CD4-positive, alpha-beta T cell (primary cell): Measurements from ENCODE around the gene GALNT2. TPM values are rescaled to one million over a fixed set of nuclear protein-coding genes. Genes with fewer than 3 reads are reported as not detected.

Experiments
- ATAC-seq: fragments of 200-7000 bp; cut with Tn5 transposase; one replicate; pipeline ENCODE4 v1.10.0; 2022; ENCODE audit warnings: mild to moderate bottlenecking; ENCODE audit not compliant: poor library complexity
- CTCF ChIA-PET: fragments of 350-600 bp; sonication (Branson Sonifier 250); formaldehyde crosslinking; loops from one replicate; lab custom pipeline; 2021; ENCODE audit warnings: antibody characterized with exemption, inconsistent platforms; lab: Charles Lee
- POLR2A ChIA-PET: fragments of 350-600 bp; sonication (Branson Sonifier 250); formaldehyde crosslinking; loops from one replicate; lab custom pipeline; 2021; ENCODE audit warnings: antibody characterized with exemption, inconsistent platforms; lab: Charles Lee
- DNase-seq, 14 experiments: peaks; one replicate each; pipeline ENCODE4 v3.0.0-alpha.2; 2013 to 2020; ENCODE audit warnings: mixed read lengths in 2 of 14
- H3K27ac ChIP-seq, 2 donors: one replicate each; pipeline versions ENCODE4 v1.5.1 to v1.7.0; 2013; ENCODE audit warnings: low read length in 2 of 2, low read depth in 1 of 2, mild to moderate bottlenecking in 1 of 2
- H3K27me3 ChIP-seq, 2 experiments: 1 replicate in 1 of 2; 2 replicates in 1 of 2; pipeline versions ENCODE4 v1.6.1 to v1.7.0; 2013; ENCODE audit warnings: low read length in 2 of 2, control low read depth in 1 of 2, mild to moderate bottlenecking in 1 of 2, moderate library complexity in 1 of 2; ENCODE audit not compliant: insufficient read depth in 2 of 2, control insufficient read depth in 1 of 2
- H3K36me3 ChIP-seq: one replicate; pipeline ENCODE4 v1.6.1; 2013; ENCODE audit warnings: low read length, control low read depth; ENCODE audit not compliant: insufficient read depth
- H3K4me1 ChIP-seq: one replicate; pipeline ENCODE4 v1.6.1; 2013; ENCODE audit warnings: low read length, control low read depth; ENCODE audit not compliant: insufficient read depth
- H3K4me3 ChIP-seq: one replicate; pipeline ENCODE4 v1.5.1; 2013; ENCODE audit warnings: mild to moderate bottlenecking, low read length, moderate library complexity
- H3K9me3 ChIP-seq, 2 experiments: 1 replicate in 1 of 2; 2 replicates in 1 of 2; pipeline versions ENCODE4 v1.6.1 to v1.7.0; 2013; ENCODE audit warnings: low read length in 2 of 2, mild to moderate bottlenecking in 2 of 2, control low read depth in 1 of 2, moderate library complexity in 1 of 2; ENCODE audit not compliant: control insufficient read depth in 1 of 2, insufficient read depth in 1 of 2
- H3K27ac Mint-ChIP-seq: one replicate; pipeline ENCODE4 v1.8.0; 2020; ENCODE audit warnings: mixed read lengths
- H3K27me3 Mint-ChIP-seq: one replicate; pipeline ENCODE4 v1.8.0; 2021; ENCODE audit warnings: mixed read lengths
- H3K36me3 Mint-ChIP-seq: one replicate; pipeline ENCODE4 v1.8.0; 2021; ENCODE audit warnings: low read depth, mixed read lengths
- H3K4me1 Mint-ChIP-seq: one replicate; pipeline ENCODE4 v1.8.0; 2021; ENCODE audit warnings: low read depth, mixed read lengths
- H3K4me3 Mint-ChIP-seq: one replicate; pipeline ENCODE4 v1.8.0; 2020; ENCODE audit warnings: mild to moderate bottlenecking, mixed read lengths
- H3K9me3 Mint-ChIP-seq: one replicate; pipeline ENCODE4 v1.8.0; 2020; ENCODE audit warnings: mixed read lengths
- CTCF ChIP-seq: fragments of 200-600 bp; IDR thresholded peaks from one replicate; pipeline ENCODE4 v1.8.0; 2022; ENCODE audit warnings: antibody characterized with exemption, mild to moderate bottlenecking
- intact Hi-C, 2 experiments: fragments of 100-400 bp; cut with DNase I in 1 of 2; cut with micrococcal nuclease in 1 of 2; formaldehyde crosslinking; loops; one replicate each; pipeline versions ENCODE4 v1.15.1 to v1.9.0; 2023 to 2025; cut with DNase I, micrococcal nuclease
- total RNA-seq, 174 experiments: library from RNA in 2 of 174; stranded (reverse) in 2 of 174; gene quantifications; one replicate each; pipeline ENCODE4 v1.2.3 and lab custom pipeline; 2021 to 2026

The GALNT2 gene
- total RNA-seq, 2 experiments from 2014 or later = 11.0 to 11.4 TPM

GRCh38 chr1:230127105-230128054 lies 60.3 kb downstream of the GALNT2 start:
- Histone ChIP-seq H3K27me3 (no peaks in the 10 kb centered on the region), H3K4me3 (no peak overlapping the region), H3K9me3 (no peaks in the 10 kb centered on the region), H3K4me1 (peaks cover 32% of the 10 kb centered on the region), H3K36me3 (no peaks in the 10 kb centered on the region), H3K27ac (no peak overlapping the region)
- Mint-ChIP-seq H3K4me1 (peaks cover 56% of the 10 kb centered on the region), H3K4me3 (no peak overlapping the region), H3K36me3 (no peaks in the 10 kb centered on the region), H3K27me3 (no peaks in the 10 kb centered on the region), H3K9me3 (no peaks in the 10 kb centered on the region), H3K27ac (no peak overlapping the region)
- no peak for TF ChIP-seq CTCF
- intact Hi-C loops = no loop called here
- ATAC-seq (peak; percentile 72), DNase-seq (peak in 7 of 14 experiments; percentile 4 to 35 (median 30))
- ChIA-PET CTCF (no interaction called here), POLR2A (no interaction called here)

GRCh38 chr1:230128569-230129285 lies 61.7 kb downstream of the GALNT2 start:
- POLR2A ChIA-PET = no interaction called here
- no peak overlapping the region for H3K27ac Mint-ChIP-seq
- no peak for TF ChIP-seq CTCF

GRCh38 chr1:230129341-230129740 lies 62.3 kb downstream of the GALNT2 start:
- Mint-ChIP-seq H3K9me3 (no peaks in the 10 kb centered on the region), H3K27ac (no peak overlapping the region), H3K4me3 (no peak overlapping the region), H3K4me1 (peaks cover 53% of the 10 kb centered on the region), H3K36me3 (no peaks in the 10 kb centered on the region), H3K27me3 (no peaks in the 10 kb centered on the region)
- Histone ChIP-seq H3K9me3 (no peaks in the 10 kb centered on the region), H3K4me1 (peaks cover 32% of the 10 kb centered on the region), H3K27ac (no peak overlapping the region), H3K36me3 (no peaks in the 10 kb centered on the region), H3K27me3 (no peaks in the 10 kb centered on the region), H3K4me3 (no peak overlapping the region)
- POLR2A ChIA-PET = no interaction called here
- TF ChIP-seq CTCF = no peak
- intact Hi-C loops = no loop called here
- DNase-seq (no peak), ATAC-seq (no peak)
- CTCF ChIA-PET = no interaction called here

More at GRCh38 chr1:230128569-230129285, 61.7 kb downstream of the GALNT2 start:
- intact Hi-C loops = no loop called here
- H3K27me3 Mint-ChIP-seq = no peaks in the 10 kb centered on the region
- no peaks in the 10 kb centered on the region for H3K9me3 ChIP-seq
- CTCF ChIA-PET = no interaction called here
- H3K4me1 ChIP-seq = peaks cover 32% of the 10 kb centered on the region
- ATAC-seq (no peak), DNase-seq (no peak)
- no peaks in the 10 kb centered on the region for H3K9me3 Mint-ChIP-seq
- H3K27ac ChIP-seq = no peak overlapping the region
- H3K36me3 Mint-ChIP-seq = no peaks in the 10 kb centered on the region
- H3K27me3 ChIP-seq = no peaks in the 10 kb centered on the region
- peaks cover 56% of the 10 kb centered on the region for H3K4me1 Mint-ChIP-seq
- no peaks in the 10 kb centered on the region for H3K36me3 ChIP-seq
- H3K4me3 ChIP-seq = no peak overlapping the region
- no peak overlapping the region for H3K4me3 Mint-ChIP-seq
